Mucosa of gallbladder (tissue), 1 donor: ENCODE measurements around the gene IGSF9B. TPM values are rescaled to one million over a fixed set of nuclear protein-coding genes. Genes with fewer than 3 reads are reported as not detected.

Experiments
- total RNA-seq: library from RNA; stranded (reverse); gene quantifications from one replicate; pipeline ENCODE4 v1.2.1, GENCODE V29; 2021
- donor health status: DM: no; HTN: no; CAD: no.

The IGSF9B gene
- total RNA-seq, 1 donor from 2014 or later: 30.3 TPM

Other genes with a start within 250 kb of the IGSF9B start
- not detected for gene SPATA19, start 111.5 kb downstream of the IGSF9B start, total RNA-seq
- 50.3 TPM for gene JAM3, start 112.1 kb upstream of the IGSF9B start, total RNA-seq